Stimulated activated CD4-positive, alpha-beta T cell treated with anti-CD3 and anti-CD28 coated beads, Interleukin-12 subunit alpha, Interleukin-12 subunit beta, amount 100 ng/mL, for 4 hours (primary cell): ENCODE measurements around the gene SURF1.
"Not testable (repeated sequence)": the region's sequence is repeated elsewhere in the genome, so short reads cannot be mapped to it uniquely, and the experiment has no call there.

Experiments used
- DNase-seq: peaks from one replicate; pipeline ENCODE4 v3.0.0-alpha.2; 2020

Gene SURF1

DNA sequence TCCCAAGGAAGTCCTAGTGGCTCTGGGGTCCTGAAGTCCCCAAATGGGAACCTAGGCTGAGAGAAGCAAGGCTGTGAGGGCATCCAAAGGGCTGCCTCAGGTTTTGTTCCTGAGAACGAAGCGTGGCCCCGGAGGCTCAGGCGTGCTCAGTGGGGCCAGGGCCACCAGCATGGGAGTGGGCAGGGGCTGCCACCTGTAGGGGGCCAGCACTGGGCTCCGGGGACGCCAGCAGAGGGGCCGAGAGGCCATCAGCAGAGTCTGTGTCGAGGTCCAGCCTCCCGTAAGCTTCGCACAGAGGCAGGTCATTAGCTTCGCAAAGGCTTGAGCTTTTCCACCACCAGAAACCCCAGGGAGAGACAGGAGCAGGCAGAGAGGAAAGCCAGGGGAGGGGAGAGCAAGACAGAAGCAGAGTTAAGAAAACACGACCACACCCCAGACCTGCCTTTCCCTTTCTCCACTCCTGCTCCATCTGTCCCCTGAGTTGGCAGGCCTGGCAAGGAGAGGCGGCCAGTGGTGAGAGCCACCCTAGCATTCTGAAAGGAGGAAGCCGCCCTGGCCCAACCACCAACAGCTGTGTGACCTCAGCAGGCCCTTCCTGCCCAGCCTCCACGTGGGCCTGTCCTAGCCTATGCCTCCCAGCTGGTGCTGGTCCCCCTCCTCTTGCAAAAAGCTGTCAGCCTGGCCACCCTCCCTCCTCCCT lies 14.8 kb downstream of the SURF1 start:
- DNase-seq: no peak

- no peak for DNase-seq
Observed at GRCh38 chr9:133340916-133341315, 15.4 kb downstream of the SURF1 start.

GRCh38 chr9:133340256-133340655 lies 16.0 kb downstream of the SURF1 start:
- no peak for DNase-seq

- DNase-seq: no peak
Observed at GRCh38 chr9:133339641-133340040, 16.6 kb downstream of the SURF1 start.

DNA sequence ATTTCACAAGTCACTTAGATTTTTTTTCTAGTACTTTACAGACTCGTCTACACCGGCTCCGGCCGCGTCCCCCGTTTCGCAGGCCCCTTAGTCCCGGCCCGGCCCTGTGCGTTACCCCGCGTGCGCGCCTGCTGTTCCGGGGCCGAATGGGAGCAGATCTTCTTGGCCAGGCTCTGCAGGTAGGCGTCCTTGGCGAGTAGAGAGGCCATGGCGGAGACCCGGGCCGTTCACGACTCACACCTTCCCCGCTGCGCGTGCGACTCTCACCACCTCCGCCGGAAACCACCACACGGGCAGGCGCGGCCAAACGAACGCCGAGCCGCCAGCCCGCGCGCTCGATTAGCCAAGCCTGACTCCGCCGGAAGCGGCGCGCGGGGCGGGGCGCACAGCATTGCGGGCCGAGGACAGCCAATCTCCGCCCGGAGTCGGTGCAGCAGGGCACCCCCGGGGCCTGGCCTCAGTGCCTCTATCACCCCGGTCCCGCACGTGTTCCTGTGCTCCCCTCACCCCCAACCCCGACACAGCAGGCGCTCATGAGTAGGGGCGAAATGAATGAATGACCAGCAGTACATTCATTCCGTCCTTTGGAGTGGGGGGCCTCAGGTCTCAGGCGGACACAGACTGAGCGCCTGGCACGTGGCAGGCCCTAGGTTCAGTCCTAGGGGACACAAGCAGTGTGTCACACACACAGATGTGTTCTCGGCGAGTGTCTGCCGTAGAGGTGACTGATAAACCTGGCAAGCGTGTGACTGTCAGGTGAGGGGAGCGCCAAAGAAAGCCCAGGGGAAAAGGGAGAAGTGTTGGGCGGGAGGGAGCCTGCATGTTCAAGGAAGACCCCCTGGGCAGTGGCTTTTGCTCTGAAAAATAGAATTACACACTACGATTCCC lies 20.1 kb downstream of the SURF1 start, which contains the start of gene SURF6:
SURF6 (minus strand) TSS at position 265 of the 888 bp plus-strand sequence; CDS start at position 209, 56 bp downstream.
- DNase-seq: peak; percentile 94

GRCh38 chr9:133334888-133335287 lies 21.4 kb downstream of the SURF1 start:
- DNase-seq: not testable (repeated sequence)

GRCh38 chr9:133334161-133334560 lies 22.1 kb downstream of the SURF1 start:
- DNase-seq: no peak

- DNase-seq: no peak
Observed at GRCh38 chr9:133333566-133333965, 22.7 kb downstream of the SURF1 start.

GRCh38 chr9:133333011-133333410 lies 23.3 kb downstream of the SURF1 start:
- no peak for DNase-seq

DNA sequence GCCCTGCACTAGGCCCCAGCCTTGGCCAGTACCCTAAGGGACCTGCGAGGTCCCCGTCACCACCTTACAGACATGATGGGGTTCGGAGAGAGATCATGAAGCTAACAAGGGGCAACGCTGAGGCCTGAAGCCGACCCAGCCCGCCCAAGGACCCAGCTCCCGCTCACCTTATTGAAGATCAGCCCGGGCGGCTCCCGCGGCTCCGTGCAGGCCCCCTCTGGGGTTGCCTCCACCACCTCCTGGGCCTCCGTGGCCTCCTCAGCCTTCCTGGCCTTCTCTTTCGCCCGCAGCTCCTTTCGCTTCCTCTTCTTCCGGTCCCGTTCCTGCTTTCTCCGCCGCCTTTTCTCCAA lies 23.9 kb downstream of the SURF1 start:
- DNase-seq: no peak

DNA sequence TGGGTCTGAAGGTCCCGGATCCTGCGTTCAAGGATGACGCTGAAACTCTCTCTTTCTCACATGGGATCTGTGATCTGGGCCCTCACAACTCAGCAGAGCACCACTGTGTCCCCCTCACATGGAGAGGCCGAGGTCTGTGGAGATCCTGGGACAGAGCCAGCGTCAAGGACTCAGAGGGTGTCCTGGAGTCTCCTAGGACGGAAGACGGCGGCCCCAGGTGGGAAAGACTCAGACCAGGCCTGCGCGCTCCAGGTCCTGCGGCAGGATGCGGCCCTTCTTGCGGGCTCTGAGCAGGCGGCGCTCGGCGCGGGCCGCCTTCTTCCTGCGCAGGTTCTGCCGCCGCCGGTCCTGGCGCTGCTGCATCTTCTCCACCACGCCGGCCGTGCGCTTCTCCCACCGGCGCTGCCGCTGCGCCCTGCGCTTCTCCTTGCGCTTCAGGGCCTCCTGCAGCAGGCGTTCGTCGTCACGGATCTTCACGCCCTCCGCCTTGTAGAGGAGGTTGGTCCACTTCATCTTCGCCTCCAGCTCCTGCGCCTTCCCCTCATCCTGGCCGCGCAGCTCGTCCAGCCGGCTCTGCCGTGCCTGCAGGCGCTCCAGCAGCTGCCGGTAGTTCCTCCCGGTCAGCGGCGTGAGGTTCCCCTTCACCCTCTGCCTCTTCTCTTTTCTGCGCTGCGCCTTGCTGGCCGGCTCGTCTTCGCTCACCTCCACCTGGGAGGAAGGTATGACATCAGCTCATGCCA lies 24.5 kb downstream of the SURF1 start:
- no peak for DNase-seq

GRCh38 chr9:133331221-133331620 lies 25.1 kb downstream of the SURF1 start:
- DNase-seq: no peak

- DNase-seq: not testable (repeated sequence)
Observed at GRCh38 chr9:133329306-133330156, 26.8 kb downstream of the SURF1 start.

DNA sequence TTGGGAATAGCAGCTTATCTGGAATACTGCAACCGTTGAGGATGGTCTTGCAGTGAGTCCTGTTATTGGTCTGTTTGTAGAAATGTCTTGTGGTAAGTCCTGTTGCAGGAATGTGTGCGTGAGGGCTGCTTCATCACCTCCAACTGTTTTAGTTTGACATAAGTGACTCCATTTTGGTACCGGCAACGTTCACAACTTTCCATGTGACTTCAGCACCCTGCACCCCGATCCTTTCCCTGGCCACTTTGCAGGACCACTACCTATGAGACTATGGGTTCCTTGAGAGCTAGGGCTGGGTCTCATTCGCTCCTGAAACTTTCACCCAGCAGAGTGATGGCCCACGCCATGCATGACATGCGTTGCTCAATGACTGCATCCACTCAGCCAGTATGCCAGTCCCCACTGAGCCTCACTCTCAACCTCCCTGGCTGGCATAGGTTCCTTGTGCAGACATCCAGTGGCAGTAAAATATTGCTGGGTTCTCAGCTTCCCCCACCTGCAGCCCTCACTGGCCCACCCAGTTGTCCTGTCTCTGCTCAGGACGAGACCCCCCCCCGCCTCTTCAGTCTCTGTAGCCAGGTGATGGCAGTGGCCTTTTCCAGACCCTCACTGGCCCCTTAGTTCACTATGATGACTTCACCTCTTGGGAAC lies 28.3 kb downstream of the SURF1 start:
- no peak for DNase-seq

GRCh38 chr9:133327021-133327420 lies 29.3 kb downstream of the SURF1 start:
- not testable (repeated sequence) for DNase-seq

GRCh38 chr9:133323991-133324703 lies 32.1 kb downstream of the SURF1 start:
- no peak for DNase-seq

GRCh38 chr9:133323211-133323610 lies 33.1 kb downstream of the SURF1 start:
- no peak for DNase-seq

DNA sequence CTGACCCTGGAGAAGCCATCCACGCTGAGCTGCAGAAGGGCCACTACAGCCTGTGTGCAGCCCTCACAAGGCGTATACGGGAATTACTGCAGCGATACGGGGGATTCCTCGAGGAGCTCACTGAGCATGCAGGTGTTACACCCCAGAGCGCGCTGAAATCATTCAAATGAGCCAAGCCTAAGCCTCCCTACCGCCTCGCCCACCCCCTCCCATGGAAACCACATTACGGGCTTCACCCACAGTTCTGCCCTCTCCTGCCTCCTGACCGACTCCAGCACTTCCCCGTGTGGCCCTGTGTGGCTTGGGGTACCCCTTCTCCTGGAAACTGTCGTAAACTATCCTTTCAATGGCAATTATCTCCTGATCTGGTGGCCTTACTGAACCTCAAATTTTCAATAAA lies 33.6 kb downstream of the SURF1 start:
- no peak for DNase-seq

DNA sequence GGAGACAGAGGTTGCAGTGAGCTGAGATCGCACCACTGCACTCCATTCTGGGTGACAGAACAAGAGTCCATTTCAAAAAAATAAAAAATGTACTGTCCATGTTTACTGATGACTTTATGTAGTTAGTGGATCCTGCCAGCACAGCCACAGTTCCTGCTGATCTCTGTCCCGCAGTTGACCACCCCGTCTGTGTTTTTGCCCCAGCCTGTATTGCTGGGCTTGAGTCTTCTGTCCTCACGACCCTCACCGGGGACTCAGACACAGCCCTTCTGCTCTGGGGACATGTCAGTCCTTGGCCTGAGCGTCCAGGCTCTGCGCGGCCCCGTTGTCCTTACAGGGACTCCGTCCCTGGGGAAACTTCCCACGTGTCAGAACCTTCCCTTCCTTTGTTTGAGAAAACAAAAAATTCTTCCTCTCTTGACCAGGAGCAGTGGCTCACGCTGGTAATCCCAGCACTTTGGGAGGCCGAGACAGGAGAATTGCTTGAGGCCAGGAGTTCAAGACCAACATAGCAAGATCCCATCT lies 34.8 kb downstream of the SURF1 start:
- no peak for DNase-seq

DNA sequence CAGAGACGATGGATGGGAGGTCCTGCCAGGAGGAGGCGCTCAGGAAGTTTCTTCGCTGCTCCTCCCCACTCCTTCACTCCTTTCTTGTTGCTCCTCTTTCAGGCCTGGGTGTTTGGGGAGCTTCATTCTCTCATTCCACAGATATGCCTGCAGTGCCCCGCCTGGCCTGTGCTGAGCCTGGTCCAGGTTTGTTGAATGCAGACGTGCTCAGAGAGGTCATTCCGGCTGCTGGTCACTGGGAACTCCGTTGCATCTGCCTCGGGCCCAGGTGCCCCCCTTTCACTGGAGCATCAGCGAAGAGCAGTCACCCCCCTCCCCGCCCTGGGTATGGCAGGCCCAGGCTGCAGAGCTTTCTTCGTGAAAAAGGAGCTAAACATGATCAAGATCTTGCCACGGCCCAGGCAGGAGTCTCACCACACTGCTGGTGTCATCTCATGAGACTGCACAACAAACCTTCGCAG lies 35.8 kb downstream of the SURF1 start:
- DNase-seq: no peak

DNA sequence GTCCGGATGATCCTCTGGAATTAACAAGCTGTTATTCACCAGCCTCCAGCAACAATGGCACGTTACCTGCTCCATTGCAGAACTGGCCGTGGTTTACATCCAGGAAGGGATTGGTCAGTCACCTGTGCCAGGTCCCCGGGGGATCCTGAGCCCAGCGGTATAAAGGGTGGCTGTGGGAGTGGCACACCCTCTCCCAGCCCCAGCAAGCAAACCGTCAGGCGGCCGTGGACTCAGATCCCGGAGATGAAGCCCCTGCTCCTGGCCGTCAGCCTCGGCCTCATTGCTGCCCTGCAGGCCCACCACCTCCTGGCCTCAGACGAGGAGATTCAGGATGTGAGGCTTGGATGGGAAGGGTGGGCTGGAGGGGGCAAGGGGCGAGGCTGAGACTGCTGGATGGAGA lies 38.7 kb downstream of the SURF1 start:
- DNase-seq: not testable (repeated sequence)
